Measurements from ENCODE around the gene PKN3. TPM values are rescaled to one million over a fixed set of nuclear protein-coding genes. Genes with fewer than 3 reads are reported as not detected.

PKN3 gene
- total RNA-seq, 4 donors from 2014 or later, result 4.0 to 10.0 (median 7.6) TPM

DNA sequence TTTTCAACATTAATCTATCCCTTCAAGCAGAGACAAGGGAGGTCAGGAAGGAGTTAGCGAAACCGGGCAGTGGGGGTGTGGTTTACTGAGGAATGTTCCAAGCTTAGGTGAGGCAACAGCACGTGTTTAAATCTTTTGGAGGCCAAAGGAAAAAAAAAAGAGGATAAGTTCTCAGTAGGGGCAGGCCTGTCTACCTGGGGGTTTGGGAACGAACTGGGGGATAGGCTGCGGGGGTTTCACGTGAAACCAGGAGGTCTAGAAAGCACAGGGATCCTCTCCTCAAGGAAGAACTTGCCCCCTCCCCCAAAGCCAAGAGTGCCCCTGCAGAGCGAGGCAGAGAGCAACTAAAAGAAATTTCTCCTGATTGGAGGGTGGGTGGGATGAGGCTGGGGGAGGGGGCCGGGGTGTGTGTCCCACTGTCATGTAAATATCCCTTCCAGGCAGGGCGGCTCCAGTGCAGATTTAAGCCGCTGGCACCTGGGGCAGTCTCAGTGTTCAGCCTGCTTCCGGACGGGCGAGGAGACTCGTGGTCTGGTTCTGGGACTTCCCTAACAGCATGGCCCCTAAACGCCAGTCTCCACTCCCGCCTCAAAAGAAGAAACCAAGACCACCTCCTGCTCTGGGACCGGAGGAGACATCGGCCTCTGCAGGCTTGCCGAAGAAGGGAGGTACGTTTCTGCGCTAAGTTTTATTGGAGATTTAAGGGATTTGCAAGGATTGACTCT is 18.8 kb upstream of the PKN3 start:
- no peak for DNase-seq (ENCODE audit: extremely low spot score)
- 8% methylated on average over 21 of the region's 21 CpGs for WGBS
- H3K9me3 ChIP-seq, result no peaks in the 10 kb centered on the region
- H3K27ac ChIP-seq (replicated peaks in 1 of 4), result peak overlapping the region; percentile 67 to 77 (median 73)
- H3K36me3 ChIP-seq, result no peaks in the 10 kb centered on the region
- no peaks in the 10 kb centered on the region for H3K27me3 ChIP-seq
- TF ChIP-seq EP300 (IDR thresholded peaks at IDR 0.05) (no peak), POLR2A (IDR thresholded peaks at IDR 0.05; ENCODE audit: low read depth) (no peak), CTCF (IDR thresholded peaks at IDR 0.05) (no peak), POLR2AphosphoS5 (IDR thresholded peaks at IDR 0.05) (no peak)
- peak overlapping the region; percentile 54 to 62 (median 58) for H3K4me3 ChIP-seq
- H3K4me1 ChIP-seq, result peaks cover 21 to 42% (median 33%) of the 10 kb centered on the region in 4 donors
- intact Hi-C loops (cut with DNase I), result loop anchor here (5.0 kb wide), 1 partner anchor 46 kb away; no protein-coding TSS in a partner anchor

DNA sequence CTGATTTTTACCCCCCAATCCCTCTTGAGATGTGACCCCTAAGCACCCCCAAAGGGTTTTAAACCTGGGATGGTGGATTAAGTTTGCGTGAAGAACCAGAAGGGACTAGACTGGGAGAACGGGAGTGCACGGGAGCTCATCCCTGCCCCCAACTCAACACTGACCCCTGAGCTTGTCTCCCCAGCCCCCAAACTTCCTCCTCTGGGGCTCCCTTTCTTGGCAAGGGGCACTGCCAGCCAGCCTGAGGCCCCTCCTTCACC is 18.3 kb upstream of the PKN3 start:
- H3K27ac ChIP-seq (replicated peaks in 1 of 4), result peak overlapping the region; percentile 67 to 77 (median 73)

DNA sequence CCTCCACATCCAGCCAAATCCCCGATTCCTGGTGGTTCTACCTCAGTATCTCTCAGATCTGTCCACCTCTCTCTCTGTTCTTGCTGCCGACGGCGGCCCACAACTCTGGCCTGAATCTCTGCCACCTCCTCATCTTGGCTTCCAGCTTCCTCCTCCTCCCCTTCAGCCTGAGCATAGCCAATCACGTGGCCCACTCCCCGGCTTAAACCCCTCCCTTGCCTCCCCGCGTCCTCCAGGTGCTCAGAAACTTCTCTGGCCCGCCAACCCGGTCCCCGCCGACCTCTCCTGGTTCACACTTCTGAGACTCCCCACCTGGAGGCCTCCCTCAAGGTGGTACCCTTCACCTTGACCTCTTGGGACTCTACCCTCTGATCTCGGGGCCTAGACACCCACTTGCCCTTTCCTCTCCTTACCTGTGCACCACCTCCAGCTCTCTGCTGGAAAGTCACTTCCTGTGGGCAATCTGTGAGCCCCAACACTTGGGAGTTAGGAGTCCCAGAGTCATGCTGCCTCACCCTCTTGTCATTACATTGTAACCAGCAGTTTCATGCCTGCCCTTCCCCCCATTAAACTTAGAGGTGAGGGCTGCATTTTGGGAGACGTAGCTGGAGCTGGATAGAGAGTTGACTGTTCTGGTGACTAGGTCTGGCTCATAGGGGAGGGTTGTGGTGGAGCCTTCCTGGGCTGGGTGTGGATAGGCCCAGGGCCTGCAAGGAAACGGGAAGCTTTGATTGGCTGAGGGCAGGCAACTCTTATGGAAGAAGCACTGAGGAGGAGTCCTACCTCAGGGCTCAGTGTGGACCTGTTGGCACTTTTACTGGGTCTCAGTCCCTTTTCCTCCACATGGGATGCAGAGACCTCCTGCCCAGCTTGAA is 17.7 kb upstream of the PKN3 start:
- Histone ChIP-seq H3K27ac (replicated peaks in 1 of 4) (peak overlapping the region; percentile 67 to 77 (median 73)), H3K4me1 (peaks cover 21 to 43% (median 34%) of the 10 kb centered on the region in 4 donors), H3K9me3 (no peaks in the 10 kb centered on the region), H3K36me3 (no peaks in the 10 kb centered on the region), H3K4me3 (peak overlapping the region; percentile 54 to 62 (median 58)), H3K27me3 (no peaks in the 10 kb centered on the region)
- intact Hi-C loops (cut with DNase I), result loop anchor here (5.0 kb wide), 1 partner anchor 47 kb away; no protein-coding TSS in a partner anchor
- 15% methylated on average over 15 of the region's 15 CpGs for WGBS
- DNase-seq (ENCODE audit: extremely low spot score), result no peak
- peak; percentile 49 to 61 for TF ChIP-seq POLR2AphosphoS5 (IDR thresholded peaks at IDR 0.05)
- no peak for TF ChIP-seq CTCF (IDR thresholded peaks at IDR 0.05)
- TF ChIP-seq EP300 (IDR thresholded peaks at IDR 0.05), result no peak
- TF ChIP-seq POLR2A (IDR thresholded peaks at IDR 0.05; ENCODE audit: low read depth), result no peak

More for the DNA sequence above, 18.3 kb upstream of the PKN3 start:
- Histone ChIP-seq H3K4me3 (peak overlapping the region; percentile 54 to 62 (median 58)), H3K9me3 (no peaks in the 10 kb centered on the region), H3K4me1 (peaks cover 21 to 43% (median 34%) of the 10 kb centered on the region in 4 donors), H3K36me3 (no peaks in the 10 kb centered on the region), H3K27me3 (no peaks in the 10 kb centered on the region)
- TF ChIP-seq CTCF (IDR thresholded peaks at IDR 0.05), result no peak
- TF ChIP-seq POLR2AphosphoS5 (IDR thresholded peaks at IDR 0.05), result no peak
- no peak for TF ChIP-seq POLR2A (IDR thresholded peaks at IDR 0.05; ENCODE audit: low read depth)
- no peak for TF ChIP-seq EP300 (IDR thresholded peaks at IDR 0.05)
- intact Hi-C loops (cut with DNase I), result loop anchor here (5.0 kb wide), 1 partner anchor 47 kb away; no protein-coding TSS in a partner anchor
- WGBS, result 12% methylated on average over 3 of the region's 3 CpGs
- DNase-seq (ENCODE audit: extremely low spot score), result no peak

DNA sequence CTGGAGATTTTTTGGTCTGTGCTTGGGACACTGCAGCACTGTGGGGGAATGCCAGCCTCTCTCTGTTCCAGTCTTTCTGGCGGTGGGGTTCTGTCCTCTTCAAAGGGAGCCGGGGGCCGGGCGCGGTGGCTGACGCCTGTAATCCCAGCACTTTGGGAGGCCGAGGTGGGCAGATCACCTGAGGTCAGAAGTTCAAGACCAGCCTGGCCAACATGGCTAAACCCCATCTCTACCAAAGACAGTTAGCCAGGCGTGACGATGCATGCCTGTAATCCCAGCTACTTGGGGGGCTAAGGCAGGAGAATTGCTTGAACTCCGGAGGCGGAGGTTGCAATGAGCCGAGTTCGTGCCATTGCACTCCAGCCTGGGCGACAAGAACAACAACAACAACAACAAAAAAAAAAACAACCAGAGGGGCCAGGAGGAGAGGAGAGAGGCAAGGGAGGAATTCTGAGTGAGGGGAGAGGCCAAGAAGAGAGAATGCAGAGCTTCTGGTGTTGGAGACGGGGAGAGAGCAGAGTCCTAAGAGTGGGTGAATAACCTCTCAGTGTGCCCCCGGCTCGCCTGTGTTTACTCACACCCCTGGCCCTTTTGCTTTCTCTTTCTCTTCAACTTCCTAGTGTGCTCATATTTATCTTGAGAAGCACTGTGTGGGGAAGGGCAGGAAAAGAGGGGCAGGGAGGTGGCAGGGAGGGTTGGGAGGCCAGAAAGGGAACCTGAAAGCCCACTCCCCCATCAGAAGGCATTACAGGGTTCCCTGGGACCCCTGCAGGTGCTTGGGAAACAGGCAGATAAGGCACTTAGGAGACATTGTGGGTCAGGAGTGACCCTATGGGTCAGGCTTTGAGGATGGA is 16.4 kb upstream of the PKN3 start:
- Histone ChIP-seq H3K9me3 (no peaks in the 10 kb centered on the region), H3K4me3 (no peak overlapping the region), H3K27ac (replicated peaks in 1 of 4) (peak overlapping the region in 1 of 4 donors; percentile 77), H3K27me3 (no peaks in the 10 kb centered on the region), H3K36me3 (no peaks in the 10 kb centered on the region), H3K4me1 (peaks cover 28 to 51% (median 43%) of the 10 kb centered on the region in 4 donors)
- TF ChIP-seq POLR2A (IDR thresholded peaks at IDR 0.05; ENCODE audit: low read depth) (no peak), CTCF (IDR thresholded peaks at IDR 0.05) (no peak), POLR2AphosphoS5 (IDR thresholded peaks at IDR 0.05) (no peak), EP300 (IDR thresholded peaks at IDR 0.05) (no peak)
- intact Hi-C loops (cut with DNase I), result no loop called here
- WGBS, result 79% methylated on average over 17 of the region's 17 CpGs
- no peak for DNase-seq (ENCODE audit: extremely low spot score)
